Measurements from ENCODE around the gene FLNC. TPM values are rescaled to one million over a fixed set of nuclear protein-coding genes. Genes with fewer than 3 reads are reported as not detected.

The FLNC gene
- total and polyA plus RNA-seq, 2 of the 13 experiments (the other 11 are each of a cell fraction or from before 2014, with no cell fraction given), result 0.02 TPM; not detected in 1

DNA sequence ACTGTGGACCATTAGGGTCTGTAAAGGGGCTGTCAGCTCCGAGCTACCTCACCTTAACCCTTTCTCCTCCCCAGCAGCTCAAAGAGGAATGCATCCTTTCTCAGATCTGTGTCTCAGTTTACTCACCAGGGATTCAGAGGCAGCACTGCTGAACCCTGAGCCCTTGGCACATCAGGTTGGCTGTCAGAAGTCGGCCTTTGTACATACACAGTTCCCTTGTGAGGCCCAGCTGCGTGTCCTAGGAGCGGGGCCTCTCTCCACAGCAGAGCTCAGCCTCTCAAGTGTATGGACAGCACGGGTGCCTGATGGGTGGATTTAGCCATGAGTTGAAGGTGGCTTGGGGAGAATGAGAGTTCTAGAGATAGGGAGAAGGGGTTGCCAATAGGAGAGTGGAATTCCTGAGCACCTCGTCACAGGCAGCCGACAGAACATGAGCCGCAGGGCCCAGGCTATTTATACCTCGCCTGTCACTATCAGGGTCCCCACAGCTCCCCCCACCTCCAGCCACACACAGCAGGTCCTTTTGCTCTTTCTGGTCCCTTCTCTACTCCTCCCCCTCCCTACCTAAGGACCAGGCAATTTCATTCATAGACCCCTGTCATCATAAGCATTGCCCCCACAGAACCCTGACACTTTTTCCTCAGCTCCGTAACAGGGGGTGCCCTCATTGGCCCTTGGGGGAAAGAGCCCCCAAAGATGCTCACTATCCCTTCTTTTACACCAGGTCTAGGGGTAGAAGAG is 2.1 kb upstream of the FLNC start (continued):
- TF ChIP-seq ZSCAN31 (CRISPR knock-in tag; IDR thresholded peaks at IDR 0.05; ENCODE audit: low read depth), result no peak
- no peak for TF ChIP-seq CHD2 (IDR thresholded peaks at IDR 0.05; ENCODE audit: low read depth, low read length)
- TF ChIP-seq PAWR (CRISPR knock-in tag; IDR thresholded peaks at IDR 0.05; ENCODE audit: borderline replicate concordance), result no peak
- TF ChIP-seq, protein P1, sequence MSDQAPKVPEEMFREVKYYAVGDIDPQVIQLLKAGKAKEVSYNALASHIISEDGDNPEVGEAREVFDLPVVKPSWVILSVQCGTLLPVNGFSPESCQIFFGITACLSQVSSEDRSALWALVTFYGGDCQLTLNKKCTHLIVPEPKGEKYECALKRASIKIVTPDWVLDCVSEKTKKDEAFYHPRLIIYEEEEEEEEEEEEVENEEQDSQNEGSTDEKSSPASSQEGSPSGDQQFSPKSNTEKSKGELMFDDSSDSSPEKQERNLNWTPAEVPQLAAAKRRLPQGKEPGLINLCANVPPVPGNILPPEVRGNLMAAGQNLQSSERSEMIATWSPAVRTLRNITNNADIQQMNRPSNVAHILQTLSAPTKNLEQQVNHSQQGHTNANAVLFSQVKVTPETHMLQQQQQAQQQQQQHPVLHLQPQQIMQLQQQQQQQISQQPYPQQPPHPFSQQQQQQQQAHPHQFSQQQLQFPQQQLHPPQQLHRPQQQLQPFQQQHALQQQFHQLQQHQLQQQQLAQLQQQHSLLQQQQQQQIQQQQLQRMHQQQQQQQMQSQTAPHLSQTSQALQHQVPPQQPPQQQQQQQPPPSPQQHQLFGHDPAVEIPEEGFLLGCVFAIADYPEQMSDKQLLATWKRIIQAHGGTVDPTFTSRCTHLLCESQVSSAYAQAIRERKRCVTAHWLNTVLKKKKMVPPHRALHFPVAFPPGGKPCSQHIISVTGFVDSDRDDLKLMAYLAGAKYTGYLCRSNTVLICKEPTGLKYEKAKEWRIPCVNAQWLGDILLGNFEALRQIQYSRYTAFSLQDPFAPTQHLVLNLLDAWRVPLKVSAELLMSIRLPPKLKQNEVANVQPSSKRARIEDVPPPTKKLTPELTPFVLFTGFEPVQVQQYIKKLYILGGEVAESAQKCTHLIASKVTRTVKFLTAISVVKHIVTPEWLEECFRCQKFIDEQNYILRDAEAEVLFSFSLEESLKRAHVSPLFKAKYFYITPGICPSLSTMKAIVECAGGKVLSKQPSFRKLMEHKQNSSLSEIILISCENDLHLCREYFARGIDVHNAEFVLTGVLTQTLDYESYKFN (CRISPR knock-in tag; conservative IDR thresholded peaks at IDR 0.05), result peak; percentile 25; the same call in 1 of the 2 replicates
- TF ChIP-seq ZNF572 (CRISPR knock-in tag; IDR thresholded peaks at IDR 0.05), result no peak
- peak; percentile 16; the same call in 1 of the 2 replicates for TF ChIP-seq RXRA (CRISPR knock-in tag; IDR thresholded peaks at IDR 0.05)
- TF ChIP-seq, protein P2, sequence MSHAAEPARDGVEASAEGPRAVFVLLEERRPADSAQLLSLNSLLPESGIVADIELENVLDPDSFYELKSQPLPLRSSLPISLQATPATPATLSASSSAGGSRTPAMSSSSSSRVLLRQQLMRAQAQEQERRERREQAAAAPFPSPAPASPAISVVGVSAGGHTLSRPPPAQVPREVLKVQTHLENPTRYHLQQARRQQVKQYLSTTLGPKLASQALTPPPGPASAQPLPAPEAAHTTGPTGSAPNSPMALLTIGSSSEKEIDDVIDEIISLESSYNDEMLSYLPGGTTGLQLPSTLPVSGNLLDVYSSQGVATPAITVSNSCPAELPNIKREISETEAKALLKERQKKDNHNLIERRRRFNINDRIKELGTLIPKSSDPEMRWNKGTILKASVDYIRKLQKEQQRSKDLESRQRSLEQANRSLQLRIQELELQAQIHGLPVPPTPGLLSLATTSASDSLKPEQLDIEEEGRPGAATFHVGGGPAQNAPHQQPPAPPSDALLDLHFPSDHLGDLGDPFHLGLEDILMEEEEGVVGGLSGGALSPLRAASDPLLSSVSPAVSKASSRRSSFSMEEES (CRISPR knock-in tag; IDR thresholded peaks at IDR 0.05), result no peak
- no peak for TF ChIP-seq TARDBP (CRISPR knock-in tag; IDR thresholded peaks at IDR 0.05)
- TF ChIP-seq, protein P3, sequence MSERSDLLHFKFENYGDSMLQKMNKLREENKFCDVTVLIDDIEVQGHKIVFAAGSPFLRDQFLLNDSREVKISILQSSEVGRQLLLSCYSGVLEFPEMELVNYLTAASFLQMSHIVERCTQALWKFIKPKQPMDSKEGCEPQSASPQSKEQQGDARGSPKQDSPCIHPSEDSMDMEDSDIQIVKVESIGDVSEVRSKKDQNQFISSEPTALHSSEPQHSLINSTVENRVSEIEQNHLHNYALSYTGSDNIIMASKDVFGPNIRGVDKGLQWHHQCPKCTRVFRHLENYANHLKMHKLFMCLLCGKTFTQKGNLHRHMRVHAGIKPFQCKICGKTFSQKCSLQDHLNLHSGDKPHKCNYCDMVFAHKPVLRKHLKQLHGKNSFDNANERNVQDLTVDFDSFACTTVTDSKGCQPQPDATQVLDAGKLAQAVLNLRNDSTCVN (CRISPR knock-in tag; IDR thresholded peaks at IDR 0.05; ENCODE audit: borderline replicate concordance), result no peak
- peak; percentile 47 for TF ChIP-seq SALL1 (CRISPR knock-in tag; IDR thresholded peaks at IDR 0.05)
- TF ChIP-seq CCAR2 (optimal IDR thresholded peaks at IDR 0.05; ENCODE audit: low read depth, low read length), result no peak
- no peak for TF ChIP-seq PLRG1 (conservative IDR thresholded peaks at IDR 0.05)
- no peak for TF ChIP-seq ZNF264 (CRISPR knock-in tag; IDR thresholded peaks at IDR 0.05)
- TF ChIP-seq KDM6A (CRISPR knock-in tag; IDR thresholded peaks at IDR 0.05; ENCODE audit: low read depth), result 0 out of 2 replicates have a peak, but pooled peaks have one; percentile 51
- TF ChIP-seq ZNF563 (CRISPR knock-in tag; IDR thresholded peaks at IDR 0.05), result no peak
- TF ChIP-seq ZNF749 (CRISPR knock-in tag; IDR thresholded peaks at IDR 0.05; ENCODE audit: borderline replicate concordance), result no peak
- TF ChIP-seq U2AF2 (IDR thresholded peaks at IDR 0.05; ENCODE audit: low read depth, low read length), result no peak
- TF ChIP-seq PPARG (CRISPR knock-in tag; conservative IDR thresholded peaks at IDR 0.05), result 0 out of 2 replicates have a peak, but pooled peaks have one; percentile 39
- peak; percentile 39; the same call in 1 of the 2 replicates for TF ChIP-seq HDAC1 (CRISPR knock-in tag; IDR thresholded peaks at IDR 0.05)
- no peak for TF ChIP-seq ZNF549 (CRISPR knock-in tag; IDR thresholded peaks at IDR 0.05)
- TF ChIP-seq PCBP2 (optimal IDR thresholded peaks at IDR 0.05; ENCODE audit: low read depth, low read length, poor library complexity, severe bottlenecking), result no peak
- no peak for TF ChIP-seq NFE2 (CRISPR knock-in tag; IDR thresholded peaks at IDR 0.05)
- TF ChIP-seq KLF12 (CRISPR knock-in tag; IDR thresholded peaks at IDR 0.05; ENCODE audit: borderline replicate concordance), result no peak
- no peak for TF ChIP-seq HNRNPL (IDR thresholded peaks at IDR 0.05; ENCODE audit: low read depth, low read length)
- TF ChIP-seq GATAD2A (CRISPR knock-in tag; IDR thresholded peaks at IDR 0.05), result peak; percentile 59
- TF ChIP-seq NFIC (IDR thresholded peaks at IDR 0.05; ENCODE audit: low read length), result no peak
- TF ChIP-seq KLF16 (CRISPR knock-in tag; IDR thresholded peaks at IDR 0.05), result no peak
